Measurements from ENCODE around the gene SERPINB6. TPM values are rescaled to one million over a fixed set of nuclear protein-coding genes. Genes with fewer than 3 reads are reported as not detected.

SERPINB6 gene
- total and polyA plus RNA-seq, 9 of the 15 experiments (the other 6 are each of a cell fraction or from before 2014, with no cell fraction given) = 86.6 to 211 (median 143) TPM

DNA sequence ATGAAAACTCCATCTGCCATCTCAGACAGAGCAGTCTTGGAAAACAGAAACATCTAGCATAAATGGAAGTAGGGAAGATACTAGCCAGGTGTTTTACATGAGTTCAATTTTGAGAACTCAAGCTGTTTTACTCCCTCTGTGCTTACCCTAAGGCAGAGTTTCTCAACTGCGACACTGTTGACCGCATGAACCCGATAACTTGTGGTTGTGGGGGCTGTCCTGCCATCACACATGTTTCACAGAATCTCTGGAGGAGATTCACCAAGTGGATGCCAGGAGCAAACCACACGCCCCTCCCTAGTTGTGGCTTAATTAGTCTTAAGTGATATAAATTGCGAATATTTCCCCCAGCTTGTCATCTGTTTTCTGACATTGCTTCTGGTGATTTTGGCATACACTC lies 2.3 kb upstream of the SERPINB6 start (continued):
- TF ChIP-seq, protein P1, sequence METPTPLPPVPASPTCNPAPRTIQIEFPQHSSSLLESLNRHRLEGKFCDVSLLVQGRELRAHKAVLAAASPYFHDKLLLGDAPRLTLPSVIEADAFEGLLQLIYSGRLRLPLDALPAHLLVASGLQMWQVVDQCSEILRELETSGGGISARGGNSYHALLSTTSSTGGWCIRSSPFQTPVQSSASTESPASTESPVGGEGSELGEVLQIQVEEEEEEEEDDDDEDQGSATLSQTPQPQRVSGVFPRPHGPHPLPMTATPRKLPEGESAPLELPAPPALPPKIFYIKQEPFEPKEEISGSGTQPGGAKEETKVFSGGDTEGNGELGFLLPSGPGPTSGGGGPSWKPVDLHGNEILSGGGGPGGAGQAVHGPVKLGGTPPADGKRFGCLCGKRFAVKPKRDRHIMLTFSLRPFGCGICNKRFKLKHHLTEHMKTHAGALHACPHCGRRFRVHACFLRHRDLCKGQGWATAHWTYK (CRISPR knock-in tag; IDR thresholded peaks at IDR 0.05) = no peak
- TF ChIP-seq MITF (IDR thresholded peaks at IDR 0.05) (no peak), ZNF224 (CRISPR knock-in tag; IDR thresholded peaks at IDR 0.05) (no peak), ZNF133 (CRISPR knock-in tag; IDR thresholded peaks at IDR 0.05) (no peak), ZNF696 (CRISPR knock-in tag; conservative IDR thresholded peaks at IDR 0.05) (no peak), ZKSCAN3 (CRISPR knock-in tag; IDR thresholded peaks at IDR 0.05) (no peak), XRCC3 (IDR thresholded peaks at IDR 0.05) (no peak), ZNF717 (CRISPR knock-in tag; IDR thresholded peaks at IDR 0.05) (no peak), HEY1 (CRISPR knock-in tag; IDR thresholded peaks at IDR 0.05; ENCODE audit: borderline replicate concordance) (no peak), FIP1L1 (IDR thresholded peaks at IDR 0.05; ENCODE audit: low read depth, low read length, poor library complexity, severe bottlenecking) (no peak), ZNF586 (CRISPR knock-in tag; conservative IDR thresholded peaks at IDR 0.05) (no peak), RBFOX2 (IDR thresholded peaks at IDR 0.05; ENCODE audit: low read depth, low read length) (no peak), SRSF9 (IDR thresholded peaks at IDR 0.05; ENCODE audit: borderline replicate concordance, low read depth, low read length) (no peak), MYNN (IDR thresholded peaks at IDR 0.05) (no peak; the same call in 1 of the 2 replicates), MYNN (CRISPR knock-in tag; IDR thresholded peaks at IDR 0.05) (no peak), FOXK1 (CRISPR knock-in tag; IDR thresholded peaks at IDR 0.05; ENCODE audit: borderline replicate concordance) (no peak), PCBP1 (IDR thresholded peaks at IDR 0.05; ENCODE audit: low read depth, low read length, poor library complexity, severe bottlenecking) (no peak), HMG20B (CRISPR knock-in tag; IDR thresholded peaks at IDR 0.05) (no peak), SMARCA5 (IDR thresholded peaks at IDR 0.05) (no peak), SREBF1 (IDR thresholded peaks at IDR 0.05; ENCODE audit: borderline replicate concordance, low read depth, low read length) (no peak), DEAF1 (CRISPR knock-in tag; IDR thresholded peaks at IDR 0.05) (no peak), ZNF347 (CRISPR knock-in tag; IDR thresholded peaks at IDR 0.05; ENCODE audit: low read depth) (no peak)
- TF ChIP-seq, protein P2, sequence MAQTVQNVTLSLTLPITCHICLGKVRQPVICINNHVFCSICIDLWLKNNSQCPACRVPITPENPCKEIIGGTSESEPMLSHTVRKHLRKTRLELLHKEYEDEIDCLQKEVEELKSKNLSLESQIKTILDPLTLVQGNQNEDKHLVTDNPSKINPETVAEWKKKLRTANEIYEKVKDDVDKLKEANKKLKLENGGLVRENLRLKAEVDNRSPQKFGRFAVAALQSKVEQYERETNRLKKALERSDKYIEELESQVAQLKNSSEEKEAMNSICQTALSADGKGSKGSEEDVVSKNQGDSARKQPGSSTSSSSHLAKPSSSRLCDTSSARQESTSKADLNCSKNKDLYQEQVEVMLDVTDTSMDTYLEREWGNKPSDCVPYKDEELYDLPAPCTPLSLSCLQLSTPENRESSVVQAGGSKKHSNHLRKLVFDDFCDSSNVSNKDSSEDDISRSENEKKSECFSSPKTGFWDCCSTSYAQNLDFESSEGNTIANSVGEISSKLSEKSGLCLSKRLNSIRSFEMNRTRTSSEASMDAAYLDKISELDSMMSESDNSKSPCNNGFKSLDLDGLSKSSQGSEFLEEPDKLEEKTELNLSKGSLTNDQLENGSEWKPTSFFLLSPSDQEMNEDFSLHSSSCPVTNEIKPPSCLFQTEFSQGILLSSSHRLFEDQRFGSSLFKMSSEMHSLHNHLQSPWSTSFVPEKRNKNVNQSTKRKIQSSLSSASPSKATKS (CRISPR knock-in tag; IDR thresholded peaks at IDR 0.05) = no peak
- TF ChIP-seq, protein P3, sequence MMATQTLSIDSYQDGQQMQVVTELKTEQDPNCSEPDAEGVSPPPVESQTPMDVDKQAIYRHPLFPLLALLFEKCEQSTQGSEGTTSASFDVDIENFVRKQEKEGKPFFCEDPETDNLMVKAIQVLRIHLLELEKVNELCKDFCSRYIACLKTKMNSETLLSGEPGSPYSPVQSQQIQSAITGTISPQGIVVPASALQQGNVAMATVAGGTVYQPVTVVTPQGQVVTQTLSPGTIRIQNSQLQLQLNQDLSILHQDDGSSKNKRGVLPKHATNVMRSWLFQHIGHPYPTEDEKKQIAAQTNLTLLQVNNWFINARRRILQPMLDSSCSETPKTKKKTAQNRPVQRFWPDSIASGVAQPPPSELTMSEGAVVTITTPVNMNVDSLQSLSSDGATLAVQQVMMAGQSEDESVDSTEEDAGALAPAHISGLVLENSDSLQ (IDR thresholded peaks at IDR 0.05) = no peak

All from K562 (cell line).